Measurements from ENCODE around the gene AATK.

AATK gene

GRCh38 chr17:81171941-81172340 is 5.9 kb upstream of the AATK start:
- Histone ChIP-seq H3K4me1 (ENCODE audit: control insufficient read depth, low read length) (no peaks in the 10 kb centered on the region), H3K36me3 (ENCODE audit: control insufficient read depth, low read length) (no peaks in the 10 kb centered on the region), H3K9me3 (ENCODE audit: control insufficient read depth, insufficient read depth, low read length) (peaks cover 5% of the 10 kb centered on the region; the same call in 1 of the 2 replicates), H3K27ac (ENCODE audit: low read depth, low read length) (no peak overlapping the region), H3K79me2 (ENCODE audit: control insufficient read depth, low read length) (no peaks in the 10 kb centered on the region), H3K27me3 (ENCODE audit: control insufficient read depth, low read length) (no peaks in the 10 kb centered on the region), H3K4me3 (ENCODE audit: low read length) (no peak overlapping the region), H3K4me2 (ENCODE audit: low read length) (no peak overlapping the region), H4K20me1 (ENCODE audit: control insufficient read depth, insufficient read depth, low read depth, low read length) (no peaks in the 10 kb centered on the region), H3F3A (ENCODE audit: control insufficient read depth, insufficient read depth) (no peaks in the 10 kb centered on the region), H3K9me2 (replicated peaks; ENCODE audit: control insufficient read depth, low read length) (no peaks in the 10 kb centered on the region)
- TF ChIP-seq, protein P1, sequence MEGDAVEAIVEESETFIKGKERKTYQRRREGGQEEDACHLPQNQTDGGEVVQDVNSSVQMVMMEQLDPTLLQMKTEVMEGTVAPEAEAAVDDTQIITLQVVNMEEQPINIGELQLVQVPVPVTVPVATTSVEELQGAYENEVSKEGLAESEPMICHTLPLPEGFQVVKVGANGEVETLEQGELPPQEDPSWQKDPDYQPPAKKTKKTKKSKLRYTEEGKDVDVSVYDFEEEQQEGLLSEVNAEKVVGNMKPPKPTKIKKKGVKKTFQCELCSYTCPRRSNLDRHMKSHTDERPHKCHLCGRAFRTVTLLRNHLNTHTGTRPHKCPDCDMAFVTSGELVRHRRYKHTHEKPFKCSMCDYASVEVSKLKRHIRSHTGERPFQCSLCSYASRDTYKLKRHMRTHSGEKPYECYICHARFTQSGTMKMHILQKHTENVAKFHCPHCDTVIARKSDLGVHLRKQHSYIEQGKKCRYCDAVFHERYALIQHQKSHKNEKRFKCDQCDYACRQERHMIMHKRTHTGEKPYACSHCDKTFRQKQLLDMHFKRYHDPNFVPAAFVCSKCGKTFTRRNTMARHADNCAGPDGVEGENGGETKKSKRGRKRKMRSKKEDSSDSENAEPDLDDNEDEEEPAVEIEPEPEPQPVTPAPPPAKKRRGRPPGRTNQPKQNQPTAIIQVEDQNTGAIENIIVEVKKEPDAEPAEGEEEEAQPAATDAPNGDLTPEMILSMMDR (IDR thresholded peaks at IDR 0.05; ENCODE audit: low read depth, low read length, poor library complexity, severe bottlenecking): no peak
- TF ChIP-seq EZH2phosphoT487 (IDR thresholded peaks at IDR 0.05; ENCODE audit: borderline replicate concordance, low read length): no peak

GRCh38 chr17:81170727-81171494 is 4.9 kb upstream of the AATK start:
- Histone ChIP-seq H3K27me3 (ENCODE audit: control insufficient read depth, low read length) (no peaks in the 10 kb centered on the region), H3K4me2 (ENCODE audit: low read length) (no peak overlapping the region), H3F3A (ENCODE audit: control insufficient read depth, insufficient read depth) (no peaks in the 10 kb centered on the region), H3K27ac (ENCODE audit: low read depth, low read length) (no peak overlapping the region), H3K9me2 (replicated peaks; ENCODE audit: control insufficient read depth, low read length) (no peaks in the 10 kb centered on the region), H3K9me3 (ENCODE audit: control insufficient read depth, insufficient read depth, low read length) (peaks cover 5% of the 10 kb centered on the region; the same call in 1 of the 2 replicates), H3K4me3 (ENCODE audit: low read length) (no peak overlapping the region), H3K4me1 (ENCODE audit: control insufficient read depth, low read length) (no peaks in the 10 kb centered on the region), H3K79me2 (ENCODE audit: control insufficient read depth, low read length) (no peaks in the 10 kb centered on the region), H4K20me1 (ENCODE audit: control insufficient read depth, insufficient read depth, low read depth, low read length) (no peaks in the 10 kb centered on the region), H3K36me3 (ENCODE audit: control insufficient read depth, low read length) (no peaks in the 10 kb centered on the region)
- TF ChIP-seq, protein P1 (IDR thresholded peaks at IDR 0.05; ENCODE audit: low read depth, low read length, poor library complexity, severe bottlenecking): no peak
- TF ChIP-seq EZH2phosphoT487 (IDR thresholded peaks at IDR 0.05; ENCODE audit: borderline replicate concordance, low read length): no peak

GRCh38 chr17:81169870-81170309 is 3.9 kb upstream of the AATK start:
- H3K27me3 ChIP-seq (ENCODE audit: control insufficient read depth, low read length): no peaks in the 10 kb centered on the region
- H3F3A ChIP-seq (ENCODE audit: control insufficient read depth, insufficient read depth): no peaks in the 10 kb centered on the region
- H3K4me1 ChIP-seq (ENCODE audit: control insufficient read depth, low read length): no peaks in the 10 kb centered on the region
- H3K27ac ChIP-seq (ENCODE audit: low read depth, low read length): no peak overlapping the region
- H3K79me2 ChIP-seq (ENCODE audit: control insufficient read depth, low read length): no peaks in the 10 kb centered on the region
- H3K4me3 ChIP-seq (ENCODE audit: low read length): no peak overlapping the region
- H4K20me1 ChIP-seq (ENCODE audit: control insufficient read depth, insufficient read depth, low read depth, low read length): no peaks in the 10 kb centered on the region
- no peaks in the 10 kb centered on the region for H3K36me3 ChIP-seq (ENCODE audit: control insufficient read depth, low read length)
- no peaks in the 10 kb centered on the region for H3K9me3 ChIP-seq (ENCODE audit: control insufficient read depth, insufficient read depth, low read length)
- TF ChIP-seq, protein P1 (IDR thresholded peaks at IDR 0.05; ENCODE audit: low read depth, low read length, poor library complexity, severe bottlenecking): no peak
- no peak for TF ChIP-seq EZH2phosphoT487 (IDR thresholded peaks at IDR 0.05; ENCODE audit: borderline replicate concordance, low read length)
- H3K9me2 ChIP-seq (replicated peaks; ENCODE audit: control insufficient read depth, low read length): no peaks in the 10 kb centered on the region
- H3K4me2 ChIP-seq (ENCODE audit: low read length): no peak overlapping the region
